Vagina (tissue), 2 donors: ENCODE data around the gene MYO10. TPM values are rescaled to one million over a fixed set of nuclear protein-coding genes. Genes with fewer than 3 reads are reported as not detected.

Experiments used
- DNase-seq, 2 donors: peaks; one replicate each; pipeline ENCODE4 v3.0.0-alpha.2; 2017; ENCODE audit errors: extremely low spot score in 2 of 2
- H3K27ac ChIP-seq: fragments of 200-600 bp; sonication (generic); one replicate; pipeline ENCODE4 v1.5.1; 2019
- H3K27me3 ChIP-seq: fragments of 200-600 bp; sonication (generic); one replicate; pipeline ENCODE4 v1.5.1; 2019
- H3K36me3 ChIP-seq, 2 donors: fragments of 200-600 bp; sonication (generic); one replicate each; pipeline ENCODE4 v1.5.1; 2017 to 2019
- H3K4me1 ChIP-seq: fragments of 200-600 bp; sonication (generic); one replicate; pipeline ENCODE4 v1.5.1; 2019
- H3K4me3 ChIP-seq, 2 donors: fragments of 200-600 bp; sonication (generic); 1 replicate in 1 of 2; 2 replicates in 1 of 2; pipeline ENCODE4 v1.5.1; 2016 to 2019
- H3K9me3 ChIP-seq: fragments of 200-600 bp; sonication (generic); one replicate; pipeline ENCODE4 v1.5.1; 2019
- POLR2A ChIP-seq, 2 donors: fragments of 450-650 bp; IDR thresholded peaks; one replicate each; pipeline ENCODE4 v1.6.1; 2017; ENCODE audit warnings: antibody characterized with exemption in 2 of 2, mild to moderate bottlenecking in 2 of 2, moderate library complexity in 2 of 2
- POLR2AphosphoS5 ChIP-seq, 2 donors: sonication (generic); formaldehyde crosslinking; IDR thresholded peaks; one replicate each; pipeline ENCODE4 v1.9.0; 2017; ENCODE audit warnings: antibody characterized with exemption in 2 of 2, mild to moderate bottlenecking in 2 of 2, low read depth in 1 of 2; ENCODE audit not compliant: insufficient read depth in 1 of 2
- intact Hi-C: fragments of 100-400 bp; cut with DNase I; formaldehyde crosslinking; loops from one replicate; pipeline ENCODE4 v1.15.1; 2023
- total RNA-seq: library from RNA; depleted of rRNA; stranded (reverse); fragments of >200 nt; gene quantifications from one replicate; pipeline ENCODE4 v1.2.3, GENCODE V29; 2016
- TF ChIP-seq, protein P1 (sequence below), 3 experiments: fragments of 450-650 bp in 2 of 3; fragments of 200-600 bp in 1 of 3; sonication (generic) in 1 of 3; IDR thresholded peaks; one replicate each; pipeline ENCODE4 v1.5.1; 2017 to 2019; ENCODE audit warnings: antibody characterized with exemption in 3 of 3, mild to moderate bottlenecking in 2 of 3, moderate library complexity in 2 of 3

MYO10 gene
- total RNA-seq, 1 donor from 2014 or later: 22.1 TPM

GRCh38 chr5:16857635-16858034, 78.5 kb downstream of the MYO10 start:
- Histone ChIP-seq H3K9me3 (no peaks in the 10 kb centered on the region), H3K4me1 (peaks cover 12% of the 10 kb centered on the region), H3K27me3 (no peaks in the 10 kb centered on the region), H3K36me3 (no peaks in the 10 kb centered on the region), H3K27ac (no peak overlapping the region), H3K4me3 (no peak overlapping the region)
- TF ChIP-seq POLR2A (IDR thresholded peaks at IDR 0.05) (no peak), POLR2AphosphoS5 (IDR thresholded peaks at IDR 0.05; ENCODE audit: insufficient read depth in 1 of 2, low read depth in 1 of 2) (no peak)
- TF ChIP-seq, protein P1, sequence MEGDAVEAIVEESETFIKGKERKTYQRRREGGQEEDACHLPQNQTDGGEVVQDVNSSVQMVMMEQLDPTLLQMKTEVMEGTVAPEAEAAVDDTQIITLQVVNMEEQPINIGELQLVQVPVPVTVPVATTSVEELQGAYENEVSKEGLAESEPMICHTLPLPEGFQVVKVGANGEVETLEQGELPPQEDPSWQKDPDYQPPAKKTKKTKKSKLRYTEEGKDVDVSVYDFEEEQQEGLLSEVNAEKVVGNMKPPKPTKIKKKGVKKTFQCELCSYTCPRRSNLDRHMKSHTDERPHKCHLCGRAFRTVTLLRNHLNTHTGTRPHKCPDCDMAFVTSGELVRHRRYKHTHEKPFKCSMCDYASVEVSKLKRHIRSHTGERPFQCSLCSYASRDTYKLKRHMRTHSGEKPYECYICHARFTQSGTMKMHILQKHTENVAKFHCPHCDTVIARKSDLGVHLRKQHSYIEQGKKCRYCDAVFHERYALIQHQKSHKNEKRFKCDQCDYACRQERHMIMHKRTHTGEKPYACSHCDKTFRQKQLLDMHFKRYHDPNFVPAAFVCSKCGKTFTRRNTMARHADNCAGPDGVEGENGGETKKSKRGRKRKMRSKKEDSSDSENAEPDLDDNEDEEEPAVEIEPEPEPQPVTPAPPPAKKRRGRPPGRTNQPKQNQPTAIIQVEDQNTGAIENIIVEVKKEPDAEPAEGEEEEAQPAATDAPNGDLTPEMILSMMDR (IDR thresholded peaks at IDR 0.05): no peak
- intact Hi-C loops: no loop called here
- DNase-seq: no peak

DNA sequence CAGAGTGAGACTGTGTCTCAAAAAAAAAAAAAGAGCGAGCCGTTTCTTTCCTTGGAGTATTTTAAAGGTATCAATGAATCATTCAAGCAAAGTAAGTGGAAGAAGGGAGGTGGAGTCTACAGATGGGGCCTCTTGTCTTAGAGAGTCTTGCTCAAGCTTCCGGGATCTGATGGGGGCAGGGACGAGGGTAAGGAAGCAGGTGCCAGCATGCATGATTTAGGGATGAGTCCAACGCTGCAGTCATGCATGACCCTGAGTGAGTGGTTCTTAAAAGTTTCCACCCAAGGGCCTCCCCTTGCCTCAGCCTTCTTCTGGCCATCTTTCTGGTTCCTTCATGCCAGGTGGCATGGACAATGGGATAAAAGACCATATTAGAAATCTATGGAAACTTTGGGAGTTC, 79.6 kb downstream of the MYO10 start:
- Histone ChIP-seq H3K4me1 (peaks cover 12% of the 10 kb centered on the region), H3K27ac (no peak overlapping the region), H3K27me3 (no peaks in the 10 kb centered on the region), H3K9me3 (no peaks in the 10 kb centered on the region), H3K36me3 (no peaks in the 10 kb centered on the region), H3K4me3 (no peak overlapping the region)
- intact Hi-C loops: no loop called here
- DNase-seq: no peak
- TF ChIP-seq, protein P1 (IDR thresholded peaks at IDR 0.05): no peak
- TF ChIP-seq POLR2A (IDR thresholded peaks at IDR 0.05) (no peak), POLR2AphosphoS5 (IDR thresholded peaks at IDR 0.05; ENCODE audit: insufficient read depth in 1 of 2, low read depth in 1 of 2) (no peak)

GRCh38 chr5:16855898-16856297, 80.2 kb downstream of the MYO10 start:
- H3K27ac ChIP-seq: no peak overlapping the region
- no peaks in the 10 kb centered on the region for H3K27me3 ChIP-seq
- intact Hi-C loops: no loop called here
- H3K9me3 ChIP-seq: no peaks in the 10 kb centered on the region
- H3K4me3 ChIP-seq: no peak overlapping the region
- no peaks in the 10 kb centered on the region for H3K36me3 ChIP-seq
- H3K4me1 ChIP-seq: peaks cover 12% of the 10 kb centered on the region
- TF ChIP-seq POLR2AphosphoS5 (IDR thresholded peaks at IDR 0.05; ENCODE audit: insufficient read depth in 1 of 2, low read depth in 1 of 2): no peak
- TF ChIP-seq POLR2A (IDR thresholded peaks at IDR 0.05): no peak
- TF ChIP-seq, protein P1 (IDR thresholded peaks at IDR 0.05): no peak
- no peak for DNase-seq

DNA sequence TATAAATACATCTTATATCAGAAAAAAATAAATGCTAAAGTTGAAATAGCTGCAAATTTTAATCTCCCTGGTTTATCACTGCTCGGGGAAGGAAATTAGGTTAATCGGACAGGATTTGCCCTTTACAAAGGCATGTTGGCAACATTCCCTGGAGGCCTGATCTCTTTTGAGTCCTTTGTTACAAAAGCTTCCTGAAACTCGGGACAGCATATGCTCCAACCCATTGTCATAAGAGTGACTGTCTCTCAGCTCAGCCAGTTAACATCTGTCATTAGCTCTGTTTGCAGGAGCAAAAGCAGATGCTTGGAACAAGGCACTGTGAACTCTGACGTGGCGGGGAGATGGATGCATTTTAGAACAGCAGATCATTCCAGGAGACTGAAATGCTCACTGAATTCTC, 80.6 kb downstream of the MYO10 start:
- intact Hi-C loops: no loop called here
- no peak overlapping the region for H3K4me3 ChIP-seq
- H3K36me3 ChIP-seq: no peaks in the 10 kb centered on the region
- H3K4me1 ChIP-seq: peaks cover 12% of the 10 kb centered on the region
- H3K27ac ChIP-seq: no peak overlapping the region
- H3K9me3 ChIP-seq: no peaks in the 10 kb centered on the region
- no peak for TF ChIP-seq POLR2A (IDR thresholded peaks at IDR 0.05)
- no peaks in the 10 kb centered on the region for H3K27me3 ChIP-seq
- DNase-seq: no peak

- Histone ChIP-seq H3K27me3 (no peaks in the 10 kb centered on the region), H3K27ac (no peak overlapping the region), H3K4me3 (no peak overlapping the region), H3K4me1 (peaks cover 12% of the 10 kb centered on the region), H3K36me3 (no peaks in the 10 kb centered on the region), H3K9me3 (no peaks in the 10 kb centered on the region)
- DNase-seq: no peak
- TF ChIP-seq POLR2AphosphoS5 (IDR thresholded peaks at IDR 0.05; ENCODE audit: insufficient read depth in 1 of 2, low read depth in 1 of 2) (no peak), POLR2A (IDR thresholded peaks at IDR 0.05) (no peak)
- TF ChIP-seq, protein P1 (IDR thresholded peaks at IDR 0.05): no peak
- intact Hi-C loops: no loop called here
These were observed 81.7 kb downstream of the MYO10 start for GRCh38 chr5:16854351-16854750.

GRCh38 chr5:16853518-16853917, 82.6 kb downstream of the MYO10 start:
- intact Hi-C loops: no loop called here
- Histone ChIP-seq H3K4me3 (no peak overlapping the region), H3K4me1 (peaks cover 12% of the 10 kb centered on the region), H3K27me3 (no peaks in the 10 kb centered on the region), H3K36me3 (no peaks in the 10 kb centered on the region), H3K27ac (no peak overlapping the region), H3K9me3 (no peaks in the 10 kb centered on the region)
- no peak for DNase-seq
- TF ChIP-seq POLR2A (IDR thresholded peaks at IDR 0.05): no peak
- TF ChIP-seq POLR2AphosphoS5 (IDR thresholded peaks at IDR 0.05; ENCODE audit: insufficient read depth in 1 of 2, low read depth in 1 of 2): no peak
- TF ChIP-seq, protein P1 (IDR thresholded peaks at IDR 0.05): no peak
